ENCODE measurements around the gene RAB4B. TPM values are rescaled to one million over a fixed set of nuclear protein-coding genes. Genes with fewer than 3 reads are reported as not detected.

RAB4B gene
- total and polyA plus RNA-seq, 9 donors, result 6.5 to 32.9 (median 18.9) TPM

DNA sequence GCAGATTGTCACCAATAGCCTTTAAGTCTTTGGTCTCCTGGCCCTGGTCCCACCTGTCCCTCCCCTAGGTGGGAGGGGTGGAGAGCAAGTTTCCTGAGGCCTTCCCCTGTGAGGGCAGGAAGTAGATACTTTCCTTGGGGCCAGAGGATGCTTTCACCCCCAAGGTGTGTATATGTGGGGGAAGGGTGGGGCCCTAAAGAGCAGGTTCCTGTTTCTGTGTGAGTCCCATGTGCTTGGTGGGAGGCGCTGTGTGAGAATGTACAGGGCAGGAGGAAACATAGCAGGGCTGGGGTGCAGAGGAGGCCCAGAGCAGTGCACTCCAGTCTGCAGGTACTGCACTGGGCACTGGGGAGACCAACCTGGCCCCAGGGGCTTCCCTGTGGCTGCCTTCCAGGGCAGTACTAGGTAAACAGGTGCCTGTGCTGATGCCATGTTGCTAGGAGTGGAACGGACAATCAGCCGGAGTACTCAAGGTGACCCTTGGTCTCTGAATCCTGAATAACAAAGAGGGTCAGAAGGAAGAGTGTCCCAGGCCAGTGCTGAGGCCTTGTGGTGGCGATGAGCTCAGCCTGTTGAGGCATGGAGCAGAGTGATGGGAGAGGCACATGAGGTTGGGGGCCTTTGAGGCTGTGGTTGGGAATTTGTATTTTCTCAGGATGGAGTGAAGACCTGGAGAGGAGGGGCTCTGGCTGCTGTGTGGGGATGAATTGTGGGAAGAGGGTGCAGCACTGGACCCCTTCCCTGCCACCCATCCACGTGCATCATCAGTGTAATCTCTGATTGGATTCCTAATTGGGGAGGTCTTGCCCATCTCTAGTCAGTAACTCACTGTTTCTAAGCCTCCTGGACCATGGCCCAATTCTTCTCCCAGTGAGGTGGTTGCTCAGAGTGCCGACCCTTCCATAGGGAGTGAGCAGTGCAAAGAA is 26.1 kb downstream of the RAB4B start:
- intact Hi-C loops (cut with DNase I), result loop anchor here in 3 of 4 donors (5.0 to 10.0 kb wide), 3 partner anchors 52 to 142 kb away; partner anchors contain the start of genes COQ8B (in 2 of the 3), ITPKC (in 2 of the 3), ACTMAP (in 1 of the 3) and SNRPA (in 1 of the 3)
- no peaks in the 10 kb centered on the region for H3K27me3 ChIP-seq
- peaks cover 53% of the 10 kb centered on the region for H3K4me1 ChIP-seq (ENCODE audit: insufficient read depth)
- no peak overlapping the region for H3K4me3 ChIP-seq
- peak overlapping the region; percentile 67 to 71 for H3K27ac ChIP-seq
- TF ChIP-seq EP300 (IDR thresholded peaks at IDR 0.05) (no peak), POLR2A (IDR thresholded peaks at IDR 0.05) (no peak)
- TF ChIP-seq, protein P1, sequence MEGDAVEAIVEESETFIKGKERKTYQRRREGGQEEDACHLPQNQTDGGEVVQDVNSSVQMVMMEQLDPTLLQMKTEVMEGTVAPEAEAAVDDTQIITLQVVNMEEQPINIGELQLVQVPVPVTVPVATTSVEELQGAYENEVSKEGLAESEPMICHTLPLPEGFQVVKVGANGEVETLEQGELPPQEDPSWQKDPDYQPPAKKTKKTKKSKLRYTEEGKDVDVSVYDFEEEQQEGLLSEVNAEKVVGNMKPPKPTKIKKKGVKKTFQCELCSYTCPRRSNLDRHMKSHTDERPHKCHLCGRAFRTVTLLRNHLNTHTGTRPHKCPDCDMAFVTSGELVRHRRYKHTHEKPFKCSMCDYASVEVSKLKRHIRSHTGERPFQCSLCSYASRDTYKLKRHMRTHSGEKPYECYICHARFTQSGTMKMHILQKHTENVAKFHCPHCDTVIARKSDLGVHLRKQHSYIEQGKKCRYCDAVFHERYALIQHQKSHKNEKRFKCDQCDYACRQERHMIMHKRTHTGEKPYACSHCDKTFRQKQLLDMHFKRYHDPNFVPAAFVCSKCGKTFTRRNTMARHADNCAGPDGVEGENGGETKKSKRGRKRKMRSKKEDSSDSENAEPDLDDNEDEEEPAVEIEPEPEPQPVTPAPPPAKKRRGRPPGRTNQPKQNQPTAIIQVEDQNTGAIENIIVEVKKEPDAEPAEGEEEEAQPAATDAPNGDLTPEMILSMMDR (IDR thresholded peaks at IDR 0.05), result no peak
- DNase-seq, result no peak
- no peaks in the 10 kb centered on the region for H3K9me3 ChIP-seq
- 67 to 70% (median 68%) methylated on average over 6 of the region's 6 CpGs for WGBS, 3 donors
- H3K36me3 ChIP-seq, result no peaks in the 10 kb centered on the region

DNA sequence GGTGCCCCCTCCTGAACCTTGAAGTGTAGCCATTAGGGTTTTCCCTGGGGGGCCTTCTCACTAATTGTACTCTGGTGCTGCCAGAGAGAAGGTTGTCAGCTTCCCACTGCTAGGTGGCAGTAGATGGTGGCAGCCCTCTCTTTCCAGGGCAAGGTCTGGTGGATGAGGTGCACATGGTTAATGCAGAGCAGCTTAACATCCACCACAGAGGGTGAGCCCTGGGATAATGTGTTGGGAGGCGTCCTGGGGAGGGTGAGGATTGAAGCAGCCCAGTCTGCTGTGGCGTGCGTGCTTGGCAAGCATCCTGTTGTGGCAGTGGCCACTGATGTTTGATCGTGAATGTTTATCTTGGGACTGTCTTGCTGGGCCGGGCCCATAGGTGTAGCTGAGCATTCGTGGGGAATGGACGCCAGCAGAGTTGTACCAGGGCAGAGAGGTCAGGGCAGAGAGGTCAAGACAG is 26.8 kb downstream of the RAB4B start:
- peaks cover 53% of the 10 kb centered on the region for H3K4me1 ChIP-seq (ENCODE audit: insufficient read depth)
- no peaks in the 10 kb centered on the region for H3K36me3 ChIP-seq
- no peaks in the 10 kb centered on the region for H3K9me3 ChIP-seq
- H3K4me3 ChIP-seq, result no peak overlapping the region
- intact Hi-C loops (cut with DNase I), result loop anchor here in 3 of 4 donors (5.0 to 10.0 kb wide), 3 partner anchors 53 to 143 kb away; partner anchors contain the start of genes COQ8B (in 2 of the 3), ITPKC (in 2 of the 3), ACTMAP (in 1 of the 3) and SNRPA (in 1 of the 3)
- H3K27ac ChIP-seq, result peak overlapping the region; percentile 12 to 19
- WGBS, 3 donors, result 43 to 50% (median 49%) methylated on average over 7 of the region's 7 CpGs
- no peak for DNase-seq
- no peaks in the 10 kb centered on the region for H3K27me3 ChIP-seq
- TF ChIP-seq, protein P1 (IDR thresholded peaks at IDR 0.05), result no peak
- no peak for TF ChIP-seq EP300 (IDR thresholded peaks at IDR 0.05)
- TF ChIP-seq POLR2A (IDR thresholded peaks at IDR 0.05), result no peak

DNA sequence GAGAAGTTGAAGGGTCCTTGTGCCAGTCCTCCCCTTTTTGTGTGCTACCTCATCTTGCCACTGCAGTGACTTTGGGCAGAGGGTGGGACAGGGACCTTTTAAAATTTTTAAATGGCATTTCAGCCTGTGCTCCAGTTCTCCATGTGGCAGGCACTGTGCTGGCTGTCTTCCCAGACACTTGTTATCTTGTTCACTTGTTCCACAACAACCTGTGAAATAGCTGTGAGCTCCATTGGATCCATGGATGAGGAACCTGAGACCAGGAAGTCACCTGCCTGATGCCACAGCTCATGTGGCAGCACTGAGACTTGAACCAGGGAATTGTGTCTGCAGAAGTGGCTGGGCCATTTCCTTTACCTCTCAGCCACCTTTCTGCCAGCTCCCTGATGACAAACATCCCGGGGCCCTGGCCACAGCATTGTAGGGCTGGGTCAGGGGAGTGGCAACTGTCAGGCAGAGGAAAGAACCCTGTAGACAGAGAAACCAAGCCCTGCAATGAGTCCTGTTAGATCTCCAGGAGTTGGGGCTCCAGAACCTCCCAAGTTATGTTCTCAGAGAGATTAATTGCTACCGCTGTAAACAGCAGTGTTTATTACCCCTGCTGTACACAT is 27.3 kb downstream of the RAB4B start:
- Histone ChIP-seq H3K4me3 (no peak overlapping the region), H3K9me3 (no peaks in the 10 kb centered on the region), H3K4me1 (ENCODE audit: insufficient read depth) (peaks cover 51% of the 10 kb centered on the region), H3K36me3 (no peaks in the 10 kb centered on the region), H3K27me3 (no peaks in the 10 kb centered on the region), H3K27ac (peak overlapping the region in 1 of 2 donors; percentile 39)
- 66 to 77% (median 67%) methylated on average over 2 of the region's 2 CpGs for WGBS, 3 donors
- TF ChIP-seq EP300 (IDR thresholded peaks at IDR 0.05), result no peak
- TF ChIP-seq, protein P1 (IDR thresholded peaks at IDR 0.05), result no peak
- no peak for TF ChIP-seq POLR2A (IDR thresholded peaks at IDR 0.05)
- DNase-seq, result peak in 2 of 5 donors; percentile 47 to 50
- intact Hi-C loops (cut with DNase I), result loop anchor here in 3 of 4 donors (5.0 to 10.0 kb wide), 2 partner anchors 91 to 143 kb away; partner anchors contain the start of genes COQ8B (in 2 of the 3) and ITPKC (in 2 of the 3)
